Testis (tissue), 2 donors: ENCODE measurements around the gene FAF1.

ENCODE experiments used
- POLR2A ChIP-seq: fragments of 450-650 bp; IDR thresholded peaks from one replicate; pipeline ENCODE4 v1.6.1; 2017; ENCODE audit warnings: antibody characterized with exemption, mild to moderate bottlenecking, moderate library complexity
- TF ChIP-seq, protein P1 (sequence below), 3 experiments: fragments of 450-650 bp in 2 of 3; fragments of 200-600 bp in 1 of 3; sonication (generic) in 1 of 3; IDR thresholded peaks; one replicate each; pipeline ENCODE4 v1.5.1; 2016 to 2019; ENCODE audit warnings: antibody characterized with exemption in 3 of 3, mild to moderate bottlenecking in 2 of 3, moderate library complexity in 1 of 3

DNA sequence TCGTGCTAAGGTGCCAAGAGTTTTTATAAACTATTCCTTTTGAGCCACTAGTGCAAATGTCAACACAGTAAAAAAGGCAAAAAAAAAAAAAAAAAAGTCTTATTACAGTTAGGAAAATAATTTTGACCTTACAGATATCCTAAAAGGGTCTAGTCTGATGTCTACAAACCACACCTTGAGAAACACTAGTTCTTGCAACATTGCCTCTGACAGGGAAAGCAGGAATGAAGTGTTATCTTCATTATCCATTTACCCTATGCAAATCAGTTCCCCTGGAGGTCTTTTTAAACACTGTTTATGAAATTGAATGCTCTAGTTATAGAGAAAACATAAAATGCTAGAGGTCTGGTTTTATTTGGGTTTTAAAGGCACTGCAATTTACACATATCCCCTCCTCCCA is 421.6 kb downstream of the FAF1 start:
- TF ChIP-seq, protein P1, sequence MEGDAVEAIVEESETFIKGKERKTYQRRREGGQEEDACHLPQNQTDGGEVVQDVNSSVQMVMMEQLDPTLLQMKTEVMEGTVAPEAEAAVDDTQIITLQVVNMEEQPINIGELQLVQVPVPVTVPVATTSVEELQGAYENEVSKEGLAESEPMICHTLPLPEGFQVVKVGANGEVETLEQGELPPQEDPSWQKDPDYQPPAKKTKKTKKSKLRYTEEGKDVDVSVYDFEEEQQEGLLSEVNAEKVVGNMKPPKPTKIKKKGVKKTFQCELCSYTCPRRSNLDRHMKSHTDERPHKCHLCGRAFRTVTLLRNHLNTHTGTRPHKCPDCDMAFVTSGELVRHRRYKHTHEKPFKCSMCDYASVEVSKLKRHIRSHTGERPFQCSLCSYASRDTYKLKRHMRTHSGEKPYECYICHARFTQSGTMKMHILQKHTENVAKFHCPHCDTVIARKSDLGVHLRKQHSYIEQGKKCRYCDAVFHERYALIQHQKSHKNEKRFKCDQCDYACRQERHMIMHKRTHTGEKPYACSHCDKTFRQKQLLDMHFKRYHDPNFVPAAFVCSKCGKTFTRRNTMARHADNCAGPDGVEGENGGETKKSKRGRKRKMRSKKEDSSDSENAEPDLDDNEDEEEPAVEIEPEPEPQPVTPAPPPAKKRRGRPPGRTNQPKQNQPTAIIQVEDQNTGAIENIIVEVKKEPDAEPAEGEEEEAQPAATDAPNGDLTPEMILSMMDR (IDR thresholded peaks at IDR 0.05), result no peak
- TF ChIP-seq POLR2A, result no peak
